SKM-1 (cell line): ENCODE results near the gene TYW1B.
"Not testable (repeated sequence)": the region's sequence is repeated elsewhere in the genome, so short reads cannot be mapped to it uniquely, and the experiment has no call there.

ENCODE experiments used
- DNase-seq: peaks from one replicate; lab custom pipeline; 2025; ENCODE audit not compliant: unreplicated experiment; lab: John Stamatoyannopoulos, UW

TYW1B gene

GRCh38 chr7:72816370-72817157 lies 11.4 kb downstream of the TYW1B start:
- DNase-seq, result not testable (repeated sequence)

- DNase-seq, result not testable (repeated sequence)
Measured at GRCh38 chr7:72810437-72810836, 17.6 kb downstream of the TYW1B start.

GRCh38 chr7:72808511-72808910 lies 19.5 kb downstream of the TYW1B start:
- DNase-seq, result not testable (repeated sequence)

- DNase-seq, result peak; percentile 14
Measured at GRCh38 chr7:72806851-72807250, 21.1 kb downstream of the TYW1B start.

- peak; percentile 86 for DNase-seq
Measured at GRCh38 chr7:72805526-72806494, 22.2 kb downstream of the TYW1B start.

- not testable (repeated sequence) for DNase-seq
Measured at GRCh38 chr7:72803778-72804177, 24.2 kb downstream of the TYW1B start.

- DNase-seq, result not testable (repeated sequence)
Measured at GRCh38 chr7:72801564-72801963, 26.4 kb downstream of the TYW1B start.

- DNase-seq, result not testable (repeated sequence)
Measured at GRCh38 chr7:72795401-72795800, 32.6 kb downstream of the TYW1B start.

GRCh38 chr7:72793791-72794190 lies 34.2 kb downstream of the TYW1B start:
- no peak for DNase-seq

GRCh38 chr7:72790698-72791060 lies 37.3 kb downstream of the TYW1B start:
- DNase-seq, result not testable (repeated sequence)

GRCh38 chr7:72790048-72790697 lies 37.8 kb downstream of the TYW1B start:
- DNase-seq, result not testable (repeated sequence)

GRCh38 chr7:72785166-72785955 lies 42.6 kb downstream of the TYW1B start:
- no peak for DNase-seq

- not testable (repeated sequence) for DNase-seq
Measured at GRCh38 chr7:72783601-72784370, 44.2 kb downstream of the TYW1B start.

- no peak for DNase-seq
Measured at GRCh38 chr7:72781631-72782030, 46.4 kb downstream of the TYW1B start.

GRCh38 chr7:72781161-72781560 lies 46.8 kb downstream of the TYW1B start:
- no peak for DNase-seq

GRCh38 chr7:72780289-72780894 lies 47.6 kb downstream of the TYW1B start:
- DNase-seq, result not testable (repeated sequence)

- not testable (repeated sequence) for DNase-seq
Measured at GRCh38 chr7:72777167-72777566, 50.8 kb downstream of the TYW1B start.

- not testable (repeated sequence) for DNase-seq
Measured at GRCh38 chr7:72772627-72773026, 55.4 kb downstream of the TYW1B start.

- not testable (repeated sequence) for DNase-seq
Measured at GRCh38 chr7:72766994-72767393, 61.0 kb downstream of the TYW1B start.
